ENCODE measurements around the gene CD99L2.

Gene CD99L2

GRCh38 chrX:150762258-150763165 is 136.0 kb downstream of the CD99L2 start:
- no peak for DNase-seq (ENCODE audit: low read depth)

- no peak for DNase-seq (ENCODE audit: low read depth)
Measured at GRCh38 chrX:150761819-150762216, 136.7 kb downstream of the CD99L2 start.

- no peak for DNase-seq (ENCODE audit: low read depth)
Measured at GRCh38 chrX:150761176-150761818, 137.2 kb downstream of the CD99L2 start.

GRCh38 chrX:150759568-150760416 is 138.7 kb downstream of the CD99L2 start:
- no peak for DNase-seq (ENCODE audit: low read depth)

DNA sequence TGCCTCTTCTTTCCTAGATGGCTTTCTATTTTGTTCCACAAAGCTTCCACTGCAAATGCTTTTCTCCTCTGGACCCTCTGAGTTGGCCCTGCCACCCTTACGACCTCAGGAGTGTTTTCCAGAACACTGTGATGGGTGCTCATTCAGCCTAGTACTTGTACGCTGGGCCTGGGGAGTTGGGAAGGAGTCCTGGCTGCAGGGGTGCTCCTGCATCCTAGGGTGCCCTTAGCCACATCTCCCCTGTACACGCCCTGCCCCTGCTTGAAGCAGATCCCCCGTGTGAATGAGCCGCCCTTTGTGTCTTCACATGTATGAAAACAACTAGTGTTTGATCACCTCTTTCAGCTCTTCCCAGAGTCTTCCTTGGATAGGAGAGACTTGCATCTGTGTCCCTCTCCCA is 141.1 kb downstream of the CD99L2 start:
- no peak for DNase-seq (ENCODE audit: low read depth)

GRCh38 chrX:150753968-150754367 is 144.5 kb downstream of the CD99L2 start:
- no peak for DNase-seq (ENCODE audit: low read depth)

DNA sequence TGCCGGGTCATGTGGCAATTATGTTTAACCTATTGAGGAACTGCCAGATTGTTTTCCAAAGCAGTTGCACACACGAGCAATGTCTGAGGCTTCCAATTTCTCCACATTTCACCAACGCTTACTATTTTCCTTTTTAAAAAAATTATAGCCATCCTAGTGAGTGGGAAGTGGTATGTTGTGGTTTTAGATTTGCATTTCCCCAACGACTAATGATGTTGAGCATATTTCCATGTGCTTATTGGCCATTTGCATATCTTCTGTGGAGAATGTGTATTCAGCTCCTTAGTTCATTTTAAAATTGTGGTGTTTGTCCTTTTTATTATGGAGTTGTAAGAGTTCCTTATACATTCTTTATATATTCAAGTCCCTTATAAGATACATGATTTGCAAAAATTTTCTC is 145.1 kb downstream of the CD99L2 start:
- no peak for DNase-seq (ENCODE audit: low read depth)

DNA sequence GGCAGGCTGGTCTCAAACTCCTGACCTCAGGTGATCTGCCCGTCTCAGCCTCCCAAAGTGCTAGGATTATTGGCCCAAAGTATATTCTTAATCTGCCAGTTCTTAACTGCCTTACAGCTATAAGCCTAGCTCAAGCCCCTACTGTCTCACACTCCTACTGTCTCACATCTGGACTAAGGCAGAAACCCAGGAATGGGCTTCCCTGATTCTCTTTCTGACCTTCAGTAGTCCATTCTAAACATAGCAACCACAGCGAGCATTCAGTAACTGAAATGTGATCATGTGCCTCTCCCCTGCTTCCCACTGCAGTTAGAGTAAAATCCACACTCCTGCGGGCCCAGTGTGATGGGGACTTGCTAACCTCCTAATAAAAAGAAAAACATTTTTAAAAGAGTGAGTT is 146.3 kb downstream of the CD99L2 start:
- DNase-seq (ENCODE audit: low read depth): no peak

DNA sequence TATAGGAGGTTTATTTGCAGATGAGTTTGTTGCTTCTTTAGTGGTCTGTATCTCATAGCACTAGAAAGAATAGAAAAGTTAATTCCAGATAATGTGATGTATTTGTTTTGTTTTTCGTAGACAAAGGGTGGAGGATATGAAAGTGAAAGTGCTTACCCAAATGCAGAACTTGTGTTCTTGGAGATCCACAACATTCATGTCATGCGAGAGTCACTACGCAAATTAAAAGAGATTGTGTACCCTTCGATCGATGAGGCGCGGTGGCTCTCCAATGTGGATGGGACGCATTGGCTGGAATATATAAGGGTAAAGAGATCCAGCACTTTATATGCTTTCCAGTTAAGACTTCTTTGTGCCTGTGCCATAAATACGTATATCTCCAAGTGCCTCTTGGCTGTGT is 162.0 kb downstream of the CD99L2 start:
- no peak for DNase-seq (ENCODE audit: low read depth)

GRCh38 chrX:150731795-150732194 is 166.7 kb downstream of the CD99L2 start:
- DNase-seq (ENCODE audit: low read depth): no peak

- no peak for DNase-seq (ENCODE audit: low read depth)
Measured at GRCh38 chrX:150730719-150731118, 167.7 kb downstream of the CD99L2 start.

DNA sequence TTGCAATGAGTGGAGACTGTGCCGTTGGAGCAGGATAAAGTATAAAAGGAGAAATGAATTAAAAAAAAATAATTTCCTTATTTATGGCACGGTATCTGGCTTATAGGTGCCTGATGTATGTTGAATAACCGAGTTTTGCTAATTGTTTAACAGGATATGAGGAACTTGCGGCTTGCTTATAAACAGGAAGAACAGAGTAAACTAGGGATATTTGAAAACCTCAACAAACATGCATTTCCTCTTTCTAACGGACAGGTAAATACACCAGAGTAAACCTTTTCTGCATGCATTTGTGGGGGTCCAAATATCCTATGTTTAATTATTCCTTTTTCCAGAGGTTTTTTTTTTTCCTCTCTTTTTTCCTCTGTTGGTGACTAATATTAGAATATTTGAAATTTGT is 168.5 kb downstream of the CD99L2 start:
- no peak for DNase-seq (ENCODE audit: low read depth)

DNA sequence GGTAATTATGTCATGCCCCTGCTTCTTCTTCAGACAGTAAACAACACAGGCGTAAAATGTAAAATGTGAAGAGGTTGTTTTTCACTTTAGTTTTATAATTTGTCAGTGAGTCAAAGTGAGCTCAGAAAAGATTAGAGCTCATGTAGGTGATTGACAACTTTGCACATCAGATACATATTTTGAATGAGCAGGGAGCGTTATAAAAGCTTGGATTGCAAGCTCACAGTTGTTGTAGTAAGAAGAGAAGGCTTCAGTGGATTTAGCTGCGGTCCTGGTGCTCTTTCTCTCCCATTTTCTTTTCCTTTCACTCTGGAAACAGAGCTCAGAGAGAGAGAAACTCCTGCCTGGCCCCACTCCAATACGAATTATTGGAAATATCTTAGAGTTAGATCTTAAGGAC is 178.8 kb downstream of the CD99L2 start:
- DNase-seq (ENCODE audit: low read depth): no peak
